SK-N-SH (cell line): Measurements from ENCODE around the gene MYO1F.

Experiments used
- CHD2 ChIP-seq: fragments of 150-350 bp; IDR thresholded peaks from 2 replicates; pipeline ENCODE4 v1.6.1; 2018; ENCODE audit warnings: low read length; ENCODE audit not compliant: partially characterized antibody
- CTCF ChIP-seq: fragments of 200-600 bp; sonication (generic); IDR thresholded peaks from 2 replicates; pipeline ENCODE4 v1.6.1; 2017; ENCODE audit warnings: antibody characterized with exemption, mild to moderate bottlenecking, moderate library complexity
- EP300 ChIP-seq, 2 experiments: IDR thresholded peaks; 2 replicates each; pipeline versions ENCODE4 v1.4.0 to v1.6.1; 2012; ENCODE audit warnings: borderline replicate concordance in 1 of 2, low read depth in 1 of 2, low read length in 1 of 2
- EZH2phosphoT487 ChIP-seq: fragments of 200-600 bp; sonication (generic); IDR thresholded peaks from 2 replicates; pipeline ENCODE4 v1.6.1; 2017; ENCODE audit warnings: low read depth, mixed run types, mild to moderate bottlenecking, antibody characterized with exemption, moderate library complexity, borderline replicate concordance
- MXI1 ChIP-seq: IDR thresholded peaks from 2 replicates; pipeline ENCODE4 v1.6.1; 2012; ENCODE audit warnings: mild to moderate bottlenecking, low read depth, low read length, improper control_type of control experiment
- NFIC ChIP-seq: IDR thresholded peaks from 2 replicates; pipeline ENCODE4 v1.4.0; 2012; ENCODE audit warnings: borderline replicate concordance
- NRF1 ChIP-seq: IDR thresholded peaks from 2 replicates; pipeline ENCODE4 v1.6.1; 2012; ENCODE audit warnings: low read depth, mild to moderate bottlenecking, low read length
- POLR2AphosphoS5 ChIP-seq: IDR thresholded peaks from 2 replicates; pipeline ENCODE4 v1.6.1; 2012; ENCODE audit warnings: low read depth, low read length
- RFX5 ChIP-seq: IDR thresholded peaks from 2 replicates; pipeline ENCODE4 v1.6.1; 2012; ENCODE audit warnings: mild to moderate bottlenecking, improper control_type of control experiment, low read length
- TCF12 ChIP-seq: IDR thresholded peaks from 2 replicates; pipeline ENCODE4 v1.4.0; 2012
- TEAD4 ChIP-seq: IDR thresholded peaks from 2 replicates; pipeline ENCODE4 v1.4.0; 2012; ENCODE audit warnings: mild to moderate bottlenecking, borderline replicate concordance; ENCODE audit not compliant: insufficient read depth
- USF2 ChIP-seq: fragments of 150-350 bp; IDR thresholded peaks from 2 replicates; pipeline ENCODE4 v1.6.1; 2017; ENCODE audit warnings: antibody characterized with exemption, low read length, low read depth, borderline replicate concordance

- TF ChIP-seq CTCF (no peak), EZH2phosphoT487 (no peak), TCF12 (no peak), NRF1 (no peak), POLR2AphosphoS5 (no peak), RFX5 (no peak), MXI1 (no peak), CHD2 (no peak), TEAD4 (no peak), NFIC (no peak), USF2 (no peak), EP300 (IDR thresholded peaks at IDR 0.05; ENCODE audit: borderline replicate concordance in 1 of 2, low read depth in 1 of 2, low read length in 1 of 2) (no peak)
Observed at GRCh38 chr19:8478598-8478997, 98.6 kb downstream of the MYO1F start.
